ENCODE measurements around the gene UTP3.

UTP3 gene

DNA sequence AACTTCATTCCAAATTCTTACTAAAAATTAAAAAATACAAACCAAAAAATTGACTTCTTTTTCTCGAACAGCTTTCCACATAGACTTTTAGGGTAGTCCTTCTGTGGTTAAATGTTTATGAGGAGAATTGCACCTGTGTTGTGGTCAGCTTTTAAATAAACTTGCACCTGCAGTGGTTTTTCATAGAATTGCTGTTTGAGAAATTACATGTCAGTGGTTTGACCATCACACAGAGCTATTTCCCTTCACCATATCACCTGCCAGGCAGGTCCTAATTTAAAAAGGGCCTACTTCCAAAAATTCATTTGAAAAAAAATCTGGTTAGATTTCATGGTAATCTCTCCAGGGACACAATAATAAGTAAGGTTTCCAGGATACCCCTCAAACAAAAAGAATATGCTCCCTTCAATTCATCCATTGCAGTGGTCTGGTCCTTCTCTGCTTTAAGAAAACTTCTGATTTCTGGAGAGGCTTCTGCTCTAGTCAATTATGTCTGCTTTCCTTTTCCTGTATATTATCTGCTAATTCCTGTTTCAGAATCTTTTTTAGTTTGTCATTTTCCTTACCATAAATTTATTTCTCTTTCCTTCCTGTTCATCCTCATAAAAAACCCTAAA is 9.8 kb upstream of the UTP3 start:
- TF ChIP-seq CTCF (IDR thresholded peaks at IDR 0.05) = no peak

DNA sequence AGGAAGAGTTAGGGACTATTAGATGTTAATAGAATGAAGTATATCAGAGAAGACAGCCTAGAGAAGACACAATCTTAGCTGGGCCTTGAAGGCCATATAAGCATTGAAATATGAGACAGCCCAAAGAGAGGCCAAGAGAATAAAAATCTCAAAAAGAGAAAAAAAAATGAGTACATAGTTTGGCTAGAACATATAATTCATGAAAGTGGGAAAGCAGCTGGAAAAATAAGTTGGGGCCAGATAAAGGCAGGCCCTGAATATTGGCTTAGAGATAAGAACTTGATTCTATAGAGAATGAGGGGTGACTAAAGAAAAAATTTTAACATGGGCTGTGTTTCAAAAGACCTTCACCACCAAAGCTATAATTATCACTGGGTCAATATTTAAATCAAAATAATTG is 7.4 kb upstream of the UTP3 start:
- no peak for TF ChIP-seq CTCF (IDR thresholded peaks at IDR 0.05)

DNA sequence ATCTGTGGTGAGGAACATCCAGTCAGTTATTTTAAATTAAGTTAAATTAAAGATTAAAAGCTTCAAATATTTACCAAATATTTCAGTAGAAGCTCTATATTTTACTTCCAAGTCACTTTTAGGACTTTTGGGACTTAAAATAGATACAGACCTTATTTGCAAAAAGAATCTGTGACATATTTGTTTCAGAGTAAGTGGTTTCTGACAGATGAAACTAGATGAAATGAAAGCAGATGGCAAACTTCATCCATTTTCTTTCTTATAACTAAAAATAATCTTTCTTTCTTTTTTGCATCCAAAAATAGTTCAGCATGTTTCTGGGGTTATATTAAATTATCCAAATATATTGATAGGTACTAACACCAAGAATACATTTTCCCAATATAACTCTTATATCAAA is 6.6 kb upstream of the UTP3 start:
- no peak for TF ChIP-seq CTCF (IDR thresholded peaks at IDR 0.05)

- no peak for TF ChIP-seq CTCF (IDR thresholded peaks at IDR 0.05)
Measured at GRCh38 chr4:70687392-70687791, 940 bp upstream of the UTP3 start.

- no peak for TF ChIP-seq CTCF (IDR thresholded peaks at IDR 0.05)
Measured at GRCh38 chr4:70688795-70689231, 481 bp downstream of the UTP3 start.

- TF ChIP-seq CTCF (IDR thresholded peaks at IDR 0.05) = no peak
Measured at GRCh38 chr4:70691661-70692060, 3.3 kb downstream of the UTP3 start.

- TF ChIP-seq CTCF (IDR thresholded peaks at IDR 0.05) = no peak
Measured at GRCh38 chr4:70700712-70701111, 12.4 kb downstream of the UTP3 start.

DNA sequence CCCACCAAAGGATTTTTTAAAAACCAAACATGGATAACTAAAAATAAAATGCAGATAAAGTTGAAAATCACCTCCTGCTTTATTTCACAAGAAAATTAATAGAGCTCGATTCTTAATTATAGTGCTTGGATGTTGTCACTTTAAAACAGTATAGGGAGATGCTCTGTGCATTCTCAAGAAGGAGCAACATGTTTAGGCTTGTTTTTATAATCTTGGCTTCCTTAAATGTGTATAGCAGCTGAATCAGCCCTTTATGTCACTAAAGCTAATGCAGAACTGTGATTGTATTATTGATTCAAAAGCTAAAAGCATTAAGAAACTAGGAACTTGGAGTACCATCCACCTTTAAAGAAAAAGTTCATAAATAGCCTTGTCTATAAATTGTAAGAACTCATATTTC is 12.9 kb downstream of the UTP3 start:
- no peak for TF ChIP-seq CTCF (IDR thresholded peaks at IDR 0.05)
